ENCODE results near the gene FOXJ3.
"Not testable (repeated sequence)": the region's sequence is repeated elsewhere in the genome, so short reads cannot be mapped to it uniquely, and the experiment has no call there.

The FOXJ3 gene

DNA sequence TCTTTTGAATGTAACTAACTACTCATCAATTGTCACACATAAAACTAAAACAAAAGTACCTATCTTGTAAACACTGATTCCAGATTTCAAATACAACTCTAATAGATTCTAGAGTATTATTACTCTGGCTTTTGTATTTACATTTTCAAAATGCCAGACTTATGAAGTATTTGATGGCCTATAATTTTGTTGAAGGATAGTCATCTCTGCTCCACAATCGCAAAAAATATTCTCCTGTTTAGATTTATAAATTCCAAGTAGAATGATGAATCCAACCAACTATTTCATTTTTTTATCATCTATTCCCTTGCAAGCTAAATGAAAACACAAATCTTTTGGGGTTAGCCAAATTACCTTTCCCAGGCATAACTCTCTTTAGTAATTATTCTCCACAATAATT, 95.5 kb downstream of the FOXJ3 start:
- no peak for DNase-seq

DNA sequence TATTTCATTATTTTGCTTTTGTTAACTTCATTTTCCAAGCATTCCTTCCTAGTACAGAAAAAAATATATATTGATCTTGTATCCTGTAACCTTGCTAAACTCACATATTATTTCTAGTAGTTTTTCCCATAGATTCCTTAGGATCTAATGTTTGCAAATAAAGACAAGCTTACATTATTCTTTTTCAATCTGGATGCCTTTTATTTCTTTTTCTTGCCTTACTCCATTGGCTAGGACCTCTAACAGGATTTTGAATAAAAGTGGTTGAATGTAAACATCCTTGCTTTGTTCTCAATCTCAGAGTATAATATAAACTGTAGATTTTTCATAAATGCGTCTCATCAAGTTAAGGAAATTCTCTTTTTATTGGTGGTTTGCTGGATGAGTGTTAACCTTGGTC, 96.0 kb downstream of the FOXJ3 start:
- no peak for DNase-seq

DNA sequence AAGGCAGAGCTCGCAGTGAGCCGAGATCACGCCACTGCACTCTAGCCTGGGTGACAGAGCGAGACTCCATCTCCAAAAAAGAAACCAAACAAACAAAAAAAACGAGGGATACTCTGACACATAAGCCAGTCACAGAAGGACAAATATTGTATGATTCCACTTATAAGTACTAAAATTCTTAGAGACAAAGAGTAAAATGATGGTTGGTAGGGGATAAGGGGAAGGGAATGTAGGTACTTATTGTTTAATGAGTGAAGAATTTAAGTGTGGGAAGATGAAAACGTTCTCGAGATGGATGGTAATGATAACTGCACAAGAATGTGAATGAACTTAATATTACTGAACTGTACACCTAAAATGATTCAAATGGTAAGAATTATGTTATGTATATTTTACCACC, 103.8 kb downstream of the FOXJ3 start:
- DNase-seq = no peak

DNA sequence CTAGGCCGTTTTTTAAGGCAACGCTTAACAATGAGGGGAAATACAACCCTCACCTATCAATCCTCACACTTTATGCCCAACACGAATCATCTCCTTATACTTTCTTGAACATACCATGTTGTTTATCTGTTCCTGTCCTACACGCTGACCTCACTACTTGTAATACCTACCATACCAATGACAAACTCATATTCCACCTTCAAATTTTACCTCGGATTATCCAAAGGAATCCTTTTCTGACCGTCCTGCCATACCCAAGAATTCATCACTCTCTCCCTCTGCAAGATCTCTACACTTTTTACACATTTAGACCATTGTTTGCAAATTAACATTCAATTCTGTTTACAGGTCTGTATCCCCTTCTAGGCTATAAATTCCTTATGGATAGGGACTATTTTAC, 106.1 kb downstream of the FOXJ3 start:
- DNase-seq = no peak

DNA sequence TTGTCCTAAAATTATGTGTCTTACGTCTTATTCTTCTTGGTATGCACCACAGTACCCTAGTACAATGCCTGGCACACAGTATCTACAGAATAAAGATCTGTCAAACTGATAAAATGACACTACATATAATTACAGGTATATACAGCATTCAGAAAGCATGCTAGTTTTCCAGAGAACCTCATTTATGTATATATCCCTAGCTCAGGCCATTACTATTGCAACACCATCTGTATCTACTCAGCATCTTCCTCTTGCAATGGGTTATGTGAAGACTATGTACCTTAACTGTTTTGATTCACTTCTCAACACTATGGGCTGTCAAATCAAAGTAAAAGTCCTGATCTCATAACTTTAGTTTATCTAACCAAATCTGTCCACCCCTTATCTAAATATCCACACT, 112.0 kb downstream of the FOXJ3 start:
- DNase-seq = no peak

DNA sequence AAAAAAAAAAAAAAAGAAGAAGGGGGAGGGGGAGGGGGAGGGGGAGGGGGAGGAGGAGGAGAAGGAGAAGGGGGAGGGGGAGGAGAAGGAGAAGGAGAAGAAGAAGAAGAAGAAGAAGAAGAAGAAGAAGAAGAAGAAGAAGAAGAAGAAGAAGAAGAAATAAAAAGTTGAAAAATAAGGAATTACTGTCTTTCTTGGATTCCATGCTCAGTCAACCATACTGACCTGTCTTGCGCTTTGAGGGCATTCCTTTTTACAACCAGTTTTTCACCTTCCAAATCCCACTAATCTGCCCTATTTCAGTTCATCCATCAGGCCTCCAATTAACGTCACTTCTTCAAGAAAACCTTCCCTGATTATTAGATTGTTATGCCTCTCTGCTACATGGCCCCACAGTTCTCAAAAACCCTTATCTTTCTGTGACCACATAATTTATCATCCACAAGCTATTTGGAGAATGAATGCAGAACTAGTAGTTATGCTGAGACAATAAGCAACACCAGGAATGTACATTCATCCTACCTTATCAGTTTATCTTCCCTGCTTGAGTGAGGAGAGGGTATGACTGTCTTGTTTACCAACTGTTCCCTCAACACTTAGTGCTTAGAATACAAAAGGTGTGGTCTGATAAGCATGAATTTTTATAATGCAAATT, 113.0 kb downstream of the FOXJ3 start:
- no peak for DNase-seq

DNA sequence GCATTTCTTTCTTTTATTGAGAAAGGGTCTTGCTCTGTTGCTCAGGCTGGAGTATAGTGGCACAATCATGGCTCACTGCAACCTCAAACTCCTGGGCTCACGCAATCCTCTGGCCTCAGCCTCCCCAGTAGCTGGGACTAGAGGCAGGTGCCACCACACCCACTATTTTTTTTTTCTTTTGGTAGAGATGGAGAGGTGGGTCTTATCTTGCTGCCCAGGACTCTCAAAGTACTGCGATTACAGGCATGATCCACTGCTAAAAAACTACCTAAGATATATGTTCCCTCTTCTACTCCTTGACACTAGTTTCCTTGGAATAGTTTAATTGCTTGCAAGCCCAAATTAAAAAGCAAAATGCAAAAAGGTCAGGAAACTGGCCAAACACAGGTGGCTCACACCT, 113.6 kb downstream of the FOXJ3 start:
- no peak for DNase-seq

DNA sequence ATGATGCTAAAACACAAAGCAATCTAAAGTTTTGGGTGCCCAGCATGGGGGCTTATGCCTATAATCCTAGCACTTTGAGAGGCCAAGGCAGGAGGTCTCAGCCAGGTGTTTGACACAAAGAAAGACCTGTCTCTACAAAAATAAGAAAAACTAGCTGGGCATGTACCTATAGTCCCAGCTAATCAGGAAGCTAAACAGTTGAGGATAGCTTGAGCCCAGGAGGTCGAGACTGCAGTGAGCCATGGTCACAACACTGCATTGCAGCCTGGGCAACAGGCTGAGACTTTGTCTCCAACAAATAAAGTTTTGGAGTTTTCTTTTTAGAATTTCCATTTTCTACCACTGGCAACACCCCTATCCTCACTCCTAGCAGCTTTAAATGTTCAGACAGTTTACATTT, 115.4 kb downstream of the FOXJ3 start:
- DNase-seq = no peak

DNA sequence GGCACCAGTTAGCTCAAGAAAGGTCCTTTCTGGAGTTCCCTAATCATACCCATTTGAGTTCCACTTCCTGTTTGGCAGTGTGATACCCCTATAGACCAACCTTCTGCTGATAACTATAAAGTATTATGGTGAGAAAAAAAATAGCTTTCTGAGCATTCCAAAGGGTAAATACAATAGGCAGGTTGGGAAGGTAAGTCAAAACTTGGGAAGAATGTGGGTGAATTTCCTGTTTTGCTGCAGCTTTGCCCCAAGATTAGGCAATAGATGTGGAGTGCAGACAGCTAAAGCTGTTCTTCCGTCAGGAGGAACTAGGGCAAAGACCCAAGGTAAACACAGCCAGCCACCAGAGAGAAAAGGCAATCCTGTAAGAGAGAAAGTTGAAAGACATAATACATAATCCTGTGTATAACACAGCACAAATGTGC, 120.6 kb downstream of the FOXJ3 start:
- no peak for DNase-seq

DNA sequence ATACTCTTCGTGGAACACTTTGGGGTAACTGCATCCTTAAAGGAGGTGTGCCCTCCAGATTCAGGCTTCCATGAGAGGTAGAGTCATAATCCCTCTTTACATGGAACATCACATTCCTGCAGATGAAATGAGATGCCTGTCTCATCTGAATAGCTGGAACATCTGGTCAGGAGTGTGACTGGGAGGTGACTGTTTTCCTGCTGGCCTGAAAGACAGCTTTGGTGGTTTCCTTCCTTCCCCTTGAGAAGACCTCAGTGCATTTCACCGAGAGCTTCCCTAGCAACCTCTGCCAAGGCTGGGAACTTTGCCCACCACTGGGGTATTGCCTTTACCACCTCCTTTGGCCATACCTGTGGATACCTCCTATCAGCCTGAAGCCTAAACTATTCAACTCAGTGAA, 123.8 kb downstream of the FOXJ3 start:
- no peak for DNase-seq

DNA sequence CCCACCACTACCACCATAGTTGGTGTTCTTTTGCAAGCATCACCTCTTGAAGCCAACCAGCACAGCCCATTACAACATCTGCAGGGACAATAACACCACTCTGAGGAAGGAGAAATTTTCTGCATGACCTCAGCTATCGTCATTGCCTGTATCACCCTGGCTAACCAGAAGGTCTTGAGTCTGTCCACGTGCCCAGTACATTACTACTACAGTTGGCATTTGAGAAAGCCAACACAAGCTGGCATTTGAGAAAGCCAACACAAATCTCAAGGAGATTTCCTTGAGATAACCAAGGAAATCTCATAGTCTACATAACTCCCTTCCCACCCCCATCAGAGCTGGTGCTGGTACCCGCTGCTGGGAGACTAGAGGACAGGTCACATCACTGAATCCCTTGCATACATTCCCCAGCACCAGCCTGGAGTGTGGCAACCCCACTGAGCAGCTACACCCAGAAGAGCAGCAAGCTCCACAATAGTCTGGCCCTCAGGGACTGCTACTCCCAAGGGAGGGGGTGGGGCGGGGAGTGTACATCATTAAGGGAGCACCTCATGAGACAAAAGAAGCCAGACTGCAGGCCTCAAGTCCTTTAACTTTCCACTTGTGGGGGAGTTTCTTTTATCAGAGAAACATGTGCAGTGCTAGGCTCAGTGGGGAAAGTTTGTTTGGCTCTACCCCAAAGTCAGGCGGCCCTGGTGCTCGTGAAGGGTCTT, 124.5 kb downstream of the FOXJ3 start:
- no peak for DNase-seq

DNA sequence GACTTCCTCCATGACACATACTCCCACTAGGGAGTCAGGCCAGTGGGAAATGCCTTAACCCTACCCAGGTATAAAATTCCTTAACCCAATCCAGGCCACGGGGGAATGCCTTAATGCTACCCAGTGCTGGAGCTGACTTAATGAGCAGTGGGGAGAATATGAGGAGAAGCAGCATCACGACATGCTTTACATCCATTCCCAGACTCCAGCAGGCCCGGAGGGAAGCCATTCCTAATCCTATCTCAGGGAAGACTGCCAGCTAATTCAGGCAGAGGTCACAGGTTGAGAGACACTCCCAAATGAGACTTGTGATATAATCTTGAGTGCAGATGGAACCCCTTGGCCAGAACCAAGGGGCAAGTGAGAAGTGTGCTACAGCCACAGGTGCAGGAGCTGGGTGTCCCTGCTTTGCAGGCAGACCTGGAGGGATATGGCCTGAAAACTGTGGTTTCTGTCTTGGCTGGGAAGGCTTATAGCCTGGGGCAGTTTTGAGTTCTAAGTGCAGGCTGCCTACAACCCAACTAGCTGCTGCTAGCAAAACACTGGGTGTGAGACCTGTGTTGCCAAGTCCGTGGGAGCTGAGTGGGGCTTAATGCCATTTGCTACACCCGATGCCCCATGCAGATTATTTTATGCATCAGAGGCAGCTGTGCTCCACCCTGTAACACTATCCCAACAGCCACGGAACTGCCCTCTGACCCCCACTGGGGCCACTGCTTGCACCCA, 125.3 kb downstream of the FOXJ3 start:
- DNase-seq = no peak

DNA sequence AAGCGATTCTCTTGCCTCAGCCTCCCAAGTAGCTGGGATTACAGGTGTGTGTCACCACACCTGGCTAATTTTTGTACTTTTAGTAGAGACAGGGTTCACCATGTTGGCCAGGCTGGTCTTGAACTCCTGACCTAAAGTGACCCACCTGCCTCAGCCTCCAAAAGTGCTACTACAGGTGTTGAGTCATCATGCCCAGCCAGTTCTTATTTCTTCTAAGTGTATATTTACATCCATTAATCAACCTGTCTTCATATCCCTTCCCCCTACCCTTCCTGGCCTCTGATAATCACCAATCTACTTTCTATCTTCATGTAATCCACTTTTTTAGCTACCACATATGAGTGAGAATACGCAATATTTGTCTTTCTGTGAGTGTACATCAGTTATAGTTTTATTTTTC, 128.1 kb downstream of the FOXJ3 start:
- not testable (repeated sequence) for DNase-seq

DNA sequence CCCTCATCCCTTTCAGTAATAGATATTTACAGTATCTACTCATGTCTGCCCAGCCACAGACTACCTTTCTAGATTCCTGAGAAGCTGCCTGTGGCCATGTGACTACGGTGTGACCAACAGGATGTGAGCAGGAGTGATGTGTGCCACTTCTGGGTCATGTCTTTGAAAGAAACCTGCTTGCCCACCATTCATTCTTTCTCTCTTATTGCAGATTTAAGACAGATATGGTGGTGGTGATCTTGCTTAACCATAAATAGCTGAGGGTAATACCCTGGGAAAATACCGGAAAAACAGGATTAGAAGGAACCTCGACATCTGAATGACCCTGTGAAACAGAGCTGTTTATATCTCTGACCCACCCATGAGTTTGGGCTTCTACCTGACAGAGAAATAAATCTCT, 128.9 kb downstream of the FOXJ3 start:
- DNase-seq = no peak

DNA sequence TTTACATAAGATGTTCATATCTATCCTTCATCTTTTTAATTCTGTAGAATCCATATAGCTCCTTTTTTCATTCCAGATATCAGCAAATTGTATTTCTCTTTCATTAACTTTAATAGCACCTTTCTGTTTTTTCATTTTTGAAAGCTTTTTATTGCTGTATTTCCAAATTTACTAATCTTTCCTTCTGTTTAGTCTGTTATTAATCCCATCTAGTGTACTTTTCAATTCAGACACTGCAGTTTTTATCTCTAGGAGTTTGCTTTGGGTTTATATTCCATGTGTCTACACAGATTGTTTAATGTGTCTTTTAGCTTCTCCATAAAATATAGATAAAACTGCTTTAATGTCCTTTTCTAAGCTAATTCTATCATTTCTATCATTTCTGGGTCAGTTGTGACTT, 133.0 kb downstream of the FOXJ3 start:
- DNase-seq = no peak

DNA sequence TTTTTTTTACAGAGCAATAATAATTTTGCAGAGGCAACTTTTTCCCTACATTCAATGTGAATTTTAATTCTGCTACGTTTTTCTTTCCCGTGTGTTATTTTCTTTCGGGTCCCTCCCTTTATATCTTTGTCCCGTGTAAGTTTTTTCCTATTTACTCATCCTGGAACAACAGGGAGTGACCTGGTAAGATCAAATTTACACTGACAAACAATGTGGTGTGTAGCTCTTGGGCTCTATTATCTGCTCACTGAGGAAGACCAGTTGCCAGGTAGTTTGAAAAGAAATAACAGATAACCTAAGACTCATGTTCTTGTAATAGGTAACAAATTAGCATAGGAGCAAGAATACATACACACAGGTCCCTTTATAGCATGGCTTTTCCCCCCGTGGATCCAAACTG, 136.8 kb downstream of the FOXJ3 start:
- no peak for DNase-seq

DNA sequence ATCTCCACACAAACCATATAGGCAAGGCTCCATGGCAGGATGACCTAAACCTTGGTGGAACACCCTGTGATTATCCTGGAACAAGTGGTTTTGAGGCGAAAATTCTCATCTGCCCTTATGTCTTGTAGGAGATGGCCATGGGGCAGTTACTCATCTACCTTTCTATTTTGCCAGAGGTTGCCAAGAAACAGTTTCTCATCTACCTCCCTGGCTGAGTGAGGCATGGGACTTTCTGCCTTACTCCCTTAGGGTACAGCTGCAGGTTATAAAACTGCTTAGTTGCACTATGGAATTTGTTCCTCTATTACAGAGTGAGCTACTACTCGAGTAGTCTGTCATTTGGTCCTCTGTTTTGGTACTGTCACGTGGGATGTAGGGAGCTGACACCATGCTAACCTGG, 139.2 kb downstream of the FOXJ3 start:
- no peak for DNase-seq

DNA sequence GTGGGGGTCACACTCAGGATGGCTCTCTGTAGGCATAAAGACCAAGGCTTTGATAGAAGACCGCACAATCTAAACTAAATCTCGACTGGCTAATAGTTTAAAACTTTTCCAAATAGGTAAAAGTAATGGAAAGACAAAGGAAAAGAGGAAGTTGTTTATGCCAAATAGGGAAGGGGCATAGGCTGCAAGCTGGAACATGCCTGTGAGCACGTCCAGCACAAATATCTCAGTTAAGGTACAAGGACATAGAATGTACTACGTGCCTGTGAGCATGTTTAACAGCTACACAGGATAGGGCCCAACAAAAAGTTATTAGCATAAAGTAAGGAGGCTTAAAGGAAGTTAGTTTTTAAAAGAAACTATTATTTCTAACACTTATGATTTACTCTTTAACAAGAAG, 142.9 kb downstream of the FOXJ3 start:
- DNase-seq = no peak

DNA sequence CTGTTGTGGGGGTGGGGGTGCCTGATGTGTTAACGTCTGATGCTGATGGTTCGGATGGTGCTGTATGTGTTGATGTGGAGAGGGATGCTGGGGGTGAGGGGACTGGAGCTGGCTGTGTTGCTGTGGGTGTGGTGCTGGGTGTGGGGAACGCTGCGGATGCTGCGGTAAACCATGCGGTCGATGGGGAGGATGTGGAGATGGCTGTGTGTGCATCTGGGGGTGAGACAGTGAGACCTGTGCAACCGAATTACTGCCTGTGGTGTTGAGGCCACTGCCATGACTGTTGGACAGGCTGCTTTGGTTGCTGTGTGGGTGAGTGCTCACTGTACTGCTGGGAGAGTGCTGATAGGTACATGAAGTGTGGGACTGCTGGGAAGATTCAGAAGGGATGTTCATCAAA, 143.7 kb downstream of the FOXJ3 start:
- DNase-seq = no peak

DNA sequence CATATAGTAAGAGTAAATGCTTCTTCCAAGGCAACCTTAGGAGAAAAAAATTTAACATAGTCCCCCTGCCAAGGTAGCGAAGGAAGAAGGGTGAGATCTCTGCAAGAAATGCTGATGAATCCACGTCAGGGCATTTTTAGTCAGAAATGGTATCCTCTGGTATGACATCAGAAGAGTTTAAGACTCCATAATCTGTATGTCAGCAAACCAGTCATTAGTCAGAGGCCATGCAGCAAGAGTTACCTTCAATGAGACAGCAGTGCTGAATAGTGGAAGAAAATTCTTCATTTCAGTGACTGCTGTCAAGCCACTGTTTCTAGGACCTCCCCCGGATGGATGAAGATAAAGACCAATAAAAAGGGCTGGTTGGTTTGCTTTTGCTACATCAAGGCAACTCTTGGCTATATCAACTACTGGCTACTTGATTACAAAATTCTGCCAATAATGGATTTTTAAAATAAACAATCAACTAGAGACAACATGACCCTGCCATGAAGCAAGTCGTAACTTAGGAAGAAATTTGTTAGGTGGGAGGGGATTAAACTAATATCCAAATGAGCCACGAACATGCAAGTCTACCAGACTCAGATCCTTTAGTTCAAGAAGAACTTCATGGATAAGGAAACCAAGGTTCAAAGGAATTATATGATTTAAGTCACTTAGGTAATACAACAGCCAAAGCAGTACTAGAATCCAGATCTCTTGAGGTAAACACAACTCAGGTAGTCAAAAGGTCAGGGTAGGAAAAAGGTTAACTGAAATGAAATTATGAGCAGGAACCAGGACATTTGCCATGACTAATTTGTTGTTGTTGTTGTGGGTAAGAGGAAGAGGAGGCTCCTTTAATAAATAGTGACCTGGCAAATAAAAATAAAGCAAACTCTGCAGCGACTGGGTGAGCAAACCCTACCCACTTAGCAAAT, 144.8 kb downstream of the FOXJ3 start:
- no peak for DNase-seq

DNA sequence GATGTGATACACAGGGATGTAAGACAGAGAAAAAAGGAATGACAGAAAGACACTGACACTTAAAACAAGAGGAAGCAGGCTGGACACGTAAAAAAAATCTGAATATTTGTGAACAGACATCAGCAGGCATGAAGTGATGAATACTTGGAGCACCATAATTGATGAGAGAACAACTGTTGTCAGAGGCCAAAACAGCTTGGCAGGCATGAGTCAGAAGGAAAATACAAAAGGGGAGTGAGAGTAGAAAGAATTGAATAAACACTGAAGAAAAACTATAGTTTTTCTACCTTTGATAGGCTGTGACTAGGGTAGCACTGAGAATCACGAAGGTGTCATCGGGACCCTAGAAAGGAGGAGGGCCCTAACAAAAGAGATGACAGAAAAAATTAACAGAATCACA, 148.9 kb downstream of the FOXJ3 start:
- DNase-seq = no peak

DNA sequence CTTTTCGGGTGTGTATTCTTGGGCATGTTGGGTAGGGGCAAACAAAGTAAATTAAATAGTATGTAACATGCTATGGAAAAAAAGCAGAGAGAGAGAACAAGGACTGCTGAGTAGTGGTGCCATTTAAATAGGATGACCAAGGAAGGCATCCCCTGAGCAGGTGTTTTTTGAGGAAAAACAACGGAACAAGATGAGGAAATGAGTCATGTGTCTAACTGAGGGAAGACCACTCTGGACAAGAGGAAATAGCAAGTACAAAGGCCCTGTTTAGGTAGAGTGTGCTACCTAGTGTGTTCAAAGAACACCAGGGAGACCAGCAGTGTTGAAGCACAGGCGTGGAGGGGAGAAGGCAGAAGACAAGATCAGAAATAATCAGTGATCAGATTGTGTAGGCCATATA, 150.4 kb downstream of the FOXJ3 start:
- no peak for DNase-seq

DNA sequence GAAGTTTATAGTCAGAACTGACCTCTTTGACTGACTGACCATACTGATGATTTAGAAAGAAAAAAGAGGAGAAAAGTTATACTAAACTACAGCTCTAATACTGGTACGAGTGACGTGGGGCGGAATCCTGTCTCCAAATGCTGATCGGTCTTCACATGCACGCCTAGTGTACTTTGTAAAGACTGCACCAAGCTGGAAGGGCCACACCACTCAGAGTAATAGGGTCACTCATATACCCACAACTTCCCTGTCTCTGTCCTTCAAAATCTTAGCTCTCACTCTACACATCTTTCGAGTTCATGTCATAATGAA, 151.1 kb downstream of the FOXJ3 start:
- DNase-seq = no peak
